SU-DHL-6 (cell line): ENCODE results near the gene DYNC2H1.

Source experiments
- H2AFZ ChIP-seq: fragments of 200-600 bp; sonication (generic); 2 replicates; pipeline ENCODE4 v1.6.1; 2014; ENCODE audit warnings: low read depth, mild to moderate bottlenecking, moderate library complexity, mixed read lengths, antibody characterized with exemption, low read length; ENCODE audit not compliant: severe bottlenecking
- H3F3A ChIP-seq: fragments of 200-600 bp; shearing (Covaris generic); 2 replicates; pipeline ENCODE4 v1.6.0; 2016; ENCODE audit warnings: antibody characterized with exemption, mild to moderate bottlenecking; ENCODE audit not compliant: insufficient read depth
- H3K27ac ChIP-seq: fragments of 200-600 bp; sonication (generic); 2 replicates; pipeline ENCODE4 v1.5.1; 2016; ENCODE audit warnings: low read depth, mild to moderate bottlenecking, low read length, moderate library complexity, mixed read lengths
- H3K27me3 ChIP-seq: fragments of 200-600 bp; sonication (generic), shearing (Covaris generic); 2 replicates; pipeline ENCODE4 v1.6.0; 2014; ENCODE audit warnings: mild to moderate bottlenecking, low read length
- H3K36me3 ChIP-seq: fragments of 200-600 bp; sonication (generic); 2 replicates; pipeline ENCODE4 v1.6.1; 2014; ENCODE audit warnings: mild to moderate bottlenecking, low read length, mixed read lengths
- H3K4me2 ChIP-seq: fragments of 300-600, 200-600 bp; shearing (Covaris generic), sonication (generic); 2 replicates; pipeline ENCODE4 v1.6.0; 2014; ENCODE audit warnings: low read length, low read depth, mild to moderate bottlenecking; ENCODE audit not compliant: poor library complexity, severe bottlenecking
- H3K4me3 ChIP-seq: fragments of 200-600 bp; sonication (generic); 2 replicates; pipeline ENCODE4 v1.5.1; 2014; ENCODE audit warnings: antibody characterized with exemption, low read length, mild to moderate bottlenecking, mixed read lengths; ENCODE audit not compliant: insufficient read depth, poor library complexity, severe bottlenecking
- H3K79me2 ChIP-seq: fragments of 200-600 bp; sonication (generic); 2 replicates; pipeline ENCODE4 v1.6.1; 2014; ENCODE audit warnings: mild to moderate bottlenecking, low read length, moderate library complexity; ENCODE audit not compliant: insufficient read depth
- H3K9ac ChIP-seq: fragments of 200-600 bp; sonication (generic); 2 replicates; pipeline ENCODE4 v1.7.0; 2014; ENCODE audit warnings: mild to moderate bottlenecking, low read length
- H3K9me2 ChIP-seq: fragments of 200-600 bp; sonication (generic); replicated peaks from 2 replicates; pipeline ENCODE4 v1.6.1; 2014; ENCODE audit warnings: low read length; ENCODE audit not compliant: insufficient read depth
- H3K9me3 ChIP-seq: fragments of 200-600 bp; sonication (generic); 2 replicates; pipeline ENCODE4 v1.6.1; 2014; ENCODE audit warnings: low read length, mixed read lengths; ENCODE audit not compliant: insufficient read depth
- H4K20me1 ChIP-seq: fragments of 200-600 bp; sonication (generic); 2 replicates; pipeline ENCODE4 v1.6.1; 2014; ENCODE audit warnings: low read depth, mild to moderate bottlenecking, antibody characterized with exemption, low read length, moderate library complexity, mixed read lengths
- CTCF ChIP-seq: fragments of 200-600 bp; sonication (generic); IDR thresholded peaks from one replicate; pipeline ENCODE4 v1.5.1; 2017; ENCODE audit warnings: antibody characterized with exemption, mild to moderate bottlenecking, low read length, moderate library complexity; ENCODE audit not compliant: insufficient read depth, poor library complexity, severe bottlenecking
- EZH2phosphoT487 ChIP-seq: fragments of 200-600 bp; sonication (generic), shearing (Covaris generic); conservative IDR thresholded peaks from 2 replicates; pipeline ENCODE4 v1.6.1; 2018; ENCODE audit warnings: mild to moderate bottlenecking, antibody characterized with exemption, low read length, moderate library complexity, mixed read lengths

Gene DYNC2H1

GRCh38 chr11:103215812-103216211 is 106.6 kb downstream of the DYNC2H1 start:
- Histone ChIP-seq H3K4me3 (no peak overlapping the region), H3K9ac (no peak overlapping the region), H3K27me3 (no peaks in the 10 kb centered on the region), H4K20me1 (no peaks in the 10 kb centered on the region), H3K9me3 (no peaks in the 10 kb centered on the region), H3K4me2 (no peak overlapping the region), H3K79me2 (no peaks in the 10 kb centered on the region), H3K36me3 (no peaks in the 10 kb centered on the region), H3F3A (no peaks in the 10 kb centered on the region), H3K9me2 (no peaks in the 10 kb centered on the region), H3K27ac (no peak overlapping the region), H2AFZ (no peak overlapping the region)
- TF ChIP-seq CTCF = no peak
- no peak for TF ChIP-seq EZH2phosphoT487

GRCh38 chr11:103220133-103220532 is 110.9 kb downstream of the DYNC2H1 start:
- Histone ChIP-seq H3K4me3 (no peak overlapping the region), H3K36me3 (no peaks in the 10 kb centered on the region), H3F3A (no peaks in the 10 kb centered on the region), H4K20me1 (no peaks in the 10 kb centered on the region), H3K4me2 (no peak overlapping the region), H3K27me3 (no peaks in the 10 kb centered on the region), H3K79me2 (no peaks in the 10 kb centered on the region), H3K9ac (no peak overlapping the region), H3K9me2 (no peaks in the 10 kb centered on the region), H3K27ac (no peak overlapping the region), H3K9me3 (no peaks in the 10 kb centered on the region), H2AFZ (no peak overlapping the region)
- no peak for TF ChIP-seq EZH2phosphoT487
- no peak for TF ChIP-seq CTCF

- H3K27ac ChIP-seq = no peak overlapping the region
- no peaks in the 10 kb centered on the region for H3K79me2 ChIP-seq
- H2AFZ ChIP-seq = no peak overlapping the region
- H4K20me1 ChIP-seq = no peaks in the 10 kb centered on the region
- H3K9ac ChIP-seq = no peak overlapping the region
- H3K4me3 ChIP-seq = no peak overlapping the region
- H3K4me2 ChIP-seq = no peak overlapping the region
- H3K9me3 ChIP-seq = no peaks in the 10 kb centered on the region
- no peaks in the 10 kb centered on the region for H3F3A ChIP-seq
- H3K36me3 ChIP-seq = no peaks in the 10 kb centered on the region
- no peaks in the 10 kb centered on the region for H3K9me2 ChIP-seq
- no peaks in the 10 kb centered on the region for H3K27me3 ChIP-seq
- TF ChIP-seq EZH2phosphoT487 (no peak), CTCF (no peak)
These were observed 113.6 kb downstream of the DYNC2H1 start for GRCh38 chr11:103222806-103223205.
